Kidney epithelial cell (primary cell): ENCODE results near the gene R3HDM2. TPM values are rescaled to one million over a fixed set of nuclear protein-coding genes. Genes with fewer than 3 reads are reported as not detected.

ENCODE experiments used
- DNase-seq: peaks from one replicate; pipeline ENCODE4 v3.0.0-alpha.2; 2010; ENCODE audit warnings: low read depth
- H3K27me3 ChIP-seq: 2 replicates; pipeline ENCODE4 v1.6.0; 2011; ENCODE audit warnings: low read length; ENCODE audit not compliant: control insufficient read depth, insufficient read depth
- H3K36me3 ChIP-seq: 2 replicates; pipeline ENCODE4 v1.5.1; 2011; ENCODE audit warnings: low read length; ENCODE audit not compliant: control insufficient read depth, insufficient read depth
- H3K4me3 ChIP-seq: 2 replicates; pipeline ENCODE4 v1.5.1; 2011; ENCODE audit warnings: low read depth, mild to moderate bottlenecking, control low read depth, low read length
- CTCF ChIP-seq: IDR thresholded peaks from 2 replicates; pipeline ENCODE4 v1.5.1; 2011; ENCODE audit warnings: mild to moderate bottlenecking, moderate library complexity, low read length, control low read depth, inconsistent platforms; ENCODE audit not compliant: insufficient read depth, poor library complexity, severe bottlenecking
- total RNA-seq: library from RNA; depleted of rRNA; stranded (reverse); fragments of >200 nt; gene quantifications from 2 replicates; pipeline ENCODE4 v1.2.3, GENCODE V29; 2015

The R3HDM2 gene
- total RNA-seq, 1 donor from 2014 or later = 18.5 TPM

GRCh38 chr12:57258977-57259970, 171.6 kb downstream of the R3HDM2 start:
- H3K4me3 ChIP-seq = no peak overlapping the region
- DNase-seq = no peak
- no peak for TF ChIP-seq CTCF
- H3K27me3 ChIP-seq = no peaks in the 10 kb centered on the region
- H3K36me3 ChIP-seq = peaks cover 1% of the 10 kb centered on the region

GRCh38 chr12:57255916-57256315, 174.9 kb downstream of the R3HDM2 start:
- H3K4me3 ChIP-seq = no peak overlapping the region
- no peak for TF ChIP-seq CTCF
- H3K27me3 ChIP-seq = no peaks in the 10 kb centered on the region
- no peak for DNase-seq
- H3K36me3 ChIP-seq = no peaks in the 10 kb centered on the region

- no peak for DNase-seq
- H3K4me3 ChIP-seq = no peak overlapping the region
- no peak for TF ChIP-seq CTCF
- H3K27me3 ChIP-seq = no peaks in the 10 kb centered on the region
- H3K36me3 ChIP-seq = no peaks in the 10 kb centered on the region
Observed at GRCh38 chr12:57254506-57255280, 176.2 kb downstream of the R3HDM2 start.

- Histone ChIP-seq H3K4me3 (no peak within 1 kb of the TSS), H3K27me3 (no peaks in the 10 kb centered on the region), H3K36me3 (no peaks in the 10 kb centered on the region)
- no peak for TF ChIP-seq CTCF
- no peak for DNase-seq
Observed at GRCh38 chr12:57250956-57251355, 179.9 kb downstream of the R3HDM2 start, which contains the start of gene STAC3. Gene STAC3, minus strand, starts transcription at chr12:57251187. Its CDS starts 1,551 bp downstream, at chr12:57249636.

- H3K27me3 ChIP-seq = no peaks in the 10 kb centered on the region
- no peak for TF ChIP-seq CTCF
- H3K36me3 ChIP-seq = no peaks in the 10 kb centered on the region
- DNase-seq = no peak
- H3K4me3 ChIP-seq = no peak overlapping the region
Observed at GRCh38 chr12:57250541-57250940, 180.3 kb downstream of the R3HDM2 start.
